Gastrocnemius medialis (tissue), 4 donors: ENCODE results near the gene EFR3B. TPM values are rescaled to one million over a fixed set of nuclear protein-coding genes. Genes with fewer than 3 reads are reported as not detected.

Experiments
- ATAC-seq, 2 donors: fragments of 150-250 bp; one replicate each; pipeline ENCODE4 v1.9.1; 2016
- DNase-seq, 2 donors: peaks; one replicate each; pipeline ENCODE4 v3.0.0-alpha.2; 2019
- H3K27ac ChIP-seq, 4 donors: fragments of 200-600 bp; sonication (generic); 1 replicate in 1 of 4; 2 replicates in 3 of 4; pipeline ENCODE4 v1.5.1; 2016 to 2018; ENCODE audit warnings: mild to moderate bottlenecking in 2 of 4, moderate library complexity in 1 of 4
- H3K27me3 ChIP-seq, 3 donors: fragments of 200-600 bp; sonication (generic) in 2 of 3; 1 replicate in 1 of 3; 2 replicates in 2 of 3; pipeline versions ENCODE4 v1.5.1 to v1.6.0; 2016 to 2019; ENCODE audit warnings: mild to moderate bottlenecking in 1 of 3, moderate library complexity in 1 of 3
- H3K36me3 ChIP-seq, 2 donors: fragments of 200-600 bp; sonication (generic) in 1 of 2; one replicate each; pipeline ENCODE4 v1.5.1; 2017 to 2018
- H3K4me1 ChIP-seq, 2 donors: fragments of 200-600 bp; sonication (generic) in 1 of 2; one replicate each; pipeline ENCODE4 v1.5.1; 2016 to 2017; ENCODE audit warnings: mild to moderate bottlenecking in 2 of 2
- H3K4me3 ChIP-seq, 4 donors: fragments of 200-600 bp; sonication (generic) in 3 of 4; 1 replicate in 1 of 4; 2 replicates in 3 of 4; pipeline ENCODE4 v1.5.1; 2016 to 2019; ENCODE audit warnings: mild to moderate bottlenecking in 2 of 4
- H3K9me3 ChIP-seq, 3 donors: fragments of 200-600 bp; sonication (generic) in 2 of 3; 1 replicate in 1 of 3; 2 replicates in 2 of 3; pipeline ENCODE4 v1.5.1; 2016 to 2019
- CTCF ChIP-seq, 5 experiments: fragments of 450-650 bp in 3 of 5; fragments of 200-600 bp in 2 of 5; sonication (generic) in 2 of 5; IDR thresholded peaks in 4 of 5; conservative IDR thresholded peaks in 1 of 5; 1 replicate in 4 of 5; 2 replicates in 1 of 5; pipeline ENCODE4 v1.5.1; 2016 to 2019; ENCODE audit warnings: antibody characterized with exemption in 5 of 5, mild to moderate bottlenecking in 3 of 5, moderate library complexity in 3 of 5
- POLR2A ChIP-seq, 2 donors: fragments of 450-650 bp; IDR thresholded peaks; one replicate each; pipeline ENCODE4 v1.6.1; 2017; ENCODE audit warnings: antibody characterized with exemption in 2 of 2, mild to moderate bottlenecking in 2 of 2, moderate library complexity in 2 of 2
- in situ Hi-C, 4 donors: fragments of 200-750 bp; cut with MboI; loops; one replicate each; pipeline versions ENCODE4 v1.15.0 to v1.8.0; 2017; ENCODE audit warnings: low sequenced_read_pairs in 4 of 4
- intact Hi-C: fragments of 100-400 bp; cut with DNase I; formaldehyde crosslinking; loops from one replicate; pipeline ENCODE4 v1.15.1; 2023; ENCODE audit warnings: low total_unique reads
- total RNA-seq, 4 donors: library from RNA; depleted of rRNA; stranded (reverse); fragments of >200 nt; gene quantifications; one replicate each; pipeline versions ENCODE4 v1.1.0 to v1.2.3, GENCODE V29; 2016

EFR3B gene
- total RNA-seq, 4 donors from 2014 or later: 0.29 to 1.4 (median 0.67) TPM

DNA sequence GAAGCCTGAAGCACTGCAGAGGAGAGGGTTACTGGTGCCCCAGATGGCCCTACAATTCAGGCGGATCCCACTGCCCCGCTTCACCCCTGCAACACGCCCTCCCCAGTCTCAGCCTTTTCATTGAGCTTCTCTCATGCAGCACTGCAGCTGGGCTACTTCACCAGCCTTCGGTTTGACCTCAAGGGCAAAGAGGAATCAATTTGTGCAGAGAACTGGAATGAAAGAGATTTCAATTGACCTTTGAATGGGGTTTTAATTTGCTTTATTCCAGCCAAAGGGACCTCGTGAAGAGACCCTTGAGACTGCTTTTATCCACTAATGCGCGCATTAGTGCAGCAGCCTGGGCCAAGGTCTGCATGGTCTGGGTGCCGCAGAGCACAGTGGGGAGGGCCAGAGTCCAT is 135.3 kb downstream of the EFR3B start:
- Histone ChIP-seq H3K9me3 (no peaks in the 10 kb centered on the region), H3K36me3 (no peaks in the 10 kb centered on the region), H3K27ac (no peak overlapping the region), H3K4me1 (no peaks in the 10 kb centered on the region), H3K27me3 (peaks cover 0 to 9% (median 3%) of the 10 kb centered on the region in 3 donors), H3K4me3 (no peak overlapping the region)
- in situ Hi-C loops: no loop called here
- intact Hi-C loops: no loop called here
- no peak for TF ChIP-seq POLR2A (IDR thresholded peaks at IDR 0.05)
- TF ChIP-seq CTCF (IDR thresholded peaks at IDR 0.05 in 4 of 5, conservative IDR thresholded peaks at IDR 0.05 in 1 of 5): no peak
- no peak for ATAC-seq
- no peak for DNase-seq

DNA sequence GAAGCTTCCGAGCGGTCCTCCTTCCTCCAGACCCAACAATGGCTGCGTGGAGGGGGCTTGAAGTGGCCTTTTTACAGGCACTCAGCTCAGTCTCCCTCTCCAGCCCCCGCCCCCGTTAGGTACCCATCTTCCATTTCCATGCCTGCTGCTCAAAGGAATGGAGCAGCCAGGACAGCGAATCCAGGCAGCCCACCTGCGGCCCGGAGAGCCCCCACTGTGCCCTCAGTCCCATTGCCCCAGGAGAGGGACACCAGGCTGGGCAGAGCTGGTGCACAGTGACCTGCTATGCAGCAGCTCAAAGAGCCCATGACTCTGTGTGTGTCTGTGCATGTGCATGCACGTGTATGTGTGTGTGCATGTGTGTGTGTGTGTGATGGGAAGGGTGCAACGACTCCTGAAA is 137.1 kb downstream of the EFR3B start:
- no peak for ATAC-seq
- in situ Hi-C loops (no loop called here), intact Hi-C loops (no loop called here)
- Histone ChIP-seq H3K36me3 (no peaks in the 10 kb centered on the region), H3K27ac (no peak overlapping the region), H3K4me1 (no peaks in the 10 kb centered on the region), H3K4me3 (no peak overlapping the region), H3K9me3 (no peaks in the 10 kb centered on the region), H3K27me3 (peaks cover 0 to 9% (median 3%) of the 10 kb centered on the region in 3 donors)
- no peak for DNase-seq
- TF ChIP-seq CTCF (IDR thresholded peaks at IDR 0.05 in 4 of 5, conservative IDR thresholded peaks at IDR 0.05 in 1 of 5) (no peak), POLR2A (IDR thresholded peaks at IDR 0.05) (no peak)

GRCh38 chr2:25184254-25184653 is 142.4 kb downstream of the EFR3B start:
- Histone ChIP-seq H3K4me3 (no peak overlapping the region), H3K9me3 (no peaks in the 10 kb centered on the region), H3K27ac (no peak overlapping the region), H3K4me1 (no peaks in the 10 kb centered on the region), H3K36me3 (no peaks in the 10 kb centered on the region), H3K27me3 (peaks cover 0 to 2% (median 0%) of the 10 kb centered on the region in 3 donors)
- ATAC-seq (no peak), DNase-seq (no peak)
- in situ Hi-C loops: no loop called here
- intact Hi-C loops: no loop called here
- TF ChIP-seq POLR2A (IDR thresholded peaks at IDR 0.05) (no peak), CTCF (IDR thresholded peaks at IDR 0.05 in 4 of 5, conservative IDR thresholded peaks at IDR 0.05 in 1 of 5) (no peak)

GRCh38 chr2:25187729-25188350 is 146.0 kb downstream of the EFR3B start:
- Histone ChIP-seq H3K27ac (no peak overlapping the region), H3K27me3 (no peaks in the 10 kb centered on the region), H3K4me1 (no peaks in the 10 kb centered on the region), H3K4me3 (no peak overlapping the region), H3K36me3 (no peaks in the 10 kb centered on the region), H3K9me3 (no peaks in the 10 kb centered on the region)
- DNase-seq (no peak), ATAC-seq (no peak)
- in situ Hi-C loops (no loop called here), intact Hi-C loops (no loop called here)
- TF ChIP-seq CTCF (IDR thresholded peaks at IDR 0.05 in 4 of 5, conservative IDR thresholded peaks at IDR 0.05 in 1 of 5) (no peak), POLR2A (IDR thresholded peaks at IDR 0.05) (no peak)

DNA sequence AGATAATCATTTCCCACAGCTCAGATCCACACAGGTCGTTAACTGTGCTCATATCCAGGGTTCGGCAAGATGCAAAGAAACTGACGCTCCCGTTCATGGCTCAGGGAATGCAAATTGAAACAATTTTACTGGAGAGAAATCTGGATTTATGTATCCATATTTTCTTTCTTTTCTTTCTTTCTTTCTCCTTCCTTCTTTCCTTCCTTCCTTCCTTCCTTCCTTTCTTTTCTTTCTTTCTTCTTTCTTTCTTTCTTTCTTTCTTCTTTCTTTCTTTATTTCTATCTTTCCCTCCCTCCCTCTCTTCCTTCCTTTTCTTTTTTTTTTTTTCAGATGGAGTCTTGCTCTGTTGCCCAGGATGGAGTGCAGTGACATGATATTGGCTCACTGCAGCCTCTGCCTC is 146.5 kb downstream of the EFR3B start:
- no peaks in the 10 kb centered on the region for H3K4me1 ChIP-seq

More for the DNA sequence above, 146.5 kb downstream of the EFR3B start:
- no peaks in the 10 kb centered on the region for H3K36me3 ChIP-seq
- H3K27me3 ChIP-seq: no peaks in the 10 kb centered on the region
- no peaks in the 10 kb centered on the region for H3K9me3 ChIP-seq
- ATAC-seq: no peak
- DNase-seq: no peak
- TF ChIP-seq CTCF (IDR thresholded peaks at IDR 0.05 in 4 of 5, conservative IDR thresholded peaks at IDR 0.05 in 1 of 5): no peak
- in situ Hi-C loops (no loop called here), intact Hi-C loops (no loop called here)
- no peak overlapping the region for H3K4me3 ChIP-seq
- H3K27ac ChIP-seq: no peak overlapping the region
